ENCODE data around the gene CNGB1. TPM values are rescaled to one million over a fixed set of nuclear protein-coding genes. Genes with fewer than 3 reads are reported as not detected.

CNGB1 gene
- total RNA-seq, 4 donors from 2014 or later = 1.1 to 2.8 TPM; not detected in 2

DNA sequence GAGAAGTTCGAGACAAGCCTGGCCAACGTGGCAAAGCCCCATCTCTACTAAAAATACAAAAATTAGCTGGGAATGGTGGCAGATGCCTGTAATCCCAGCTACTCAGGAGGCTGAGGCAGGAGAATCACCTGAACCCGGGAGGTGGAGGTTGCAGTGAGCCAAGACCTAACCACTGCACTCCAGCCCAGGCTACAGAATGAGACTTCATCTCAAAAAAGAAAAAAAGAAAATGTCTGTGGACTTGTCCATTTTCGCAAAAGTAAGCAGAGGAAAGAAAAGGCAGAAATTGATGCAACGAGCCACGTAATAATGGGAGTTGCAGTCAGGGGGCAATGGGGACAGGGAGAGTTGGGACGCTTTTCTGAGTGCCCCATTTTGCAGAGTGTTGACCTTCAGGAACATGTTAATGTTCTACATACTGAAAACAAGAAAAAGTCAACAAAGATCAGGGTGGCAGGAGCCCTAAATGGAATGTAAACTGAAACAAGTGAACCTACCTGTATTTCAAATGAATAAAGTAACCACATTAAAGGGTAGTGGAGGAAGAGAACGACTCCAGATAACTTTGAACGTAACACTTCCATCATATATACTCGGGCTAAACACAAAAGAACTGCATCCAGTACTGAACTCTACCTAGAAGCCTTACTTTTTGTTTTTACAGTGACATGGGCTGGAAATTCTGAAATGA is 76.4 kb downstream of the CNGB1 start:
- Histone ChIP-seq H3K27me3 (peaks cover 0 to 4% of the 10 kb centered on the region in 2 donors), H3K27ac (peak overlapping the region in 1 of 4 donors; percentile 25), H3K9me3 (no peaks in the 10 kb centered on the region), H3K4me3 (no peak overlapping the region), H3K36me3 (no peaks in the 10 kb centered on the region), H3K4me1 (peaks cover 0 to 9% (median 0%) of the 10 kb centered on the region in 4 donors)
- DNase-seq = no peak
- TF ChIP-seq POLR2A (IDR thresholded peaks at IDR 0.05) = no peak
- TF ChIP-seq, protein P1, sequence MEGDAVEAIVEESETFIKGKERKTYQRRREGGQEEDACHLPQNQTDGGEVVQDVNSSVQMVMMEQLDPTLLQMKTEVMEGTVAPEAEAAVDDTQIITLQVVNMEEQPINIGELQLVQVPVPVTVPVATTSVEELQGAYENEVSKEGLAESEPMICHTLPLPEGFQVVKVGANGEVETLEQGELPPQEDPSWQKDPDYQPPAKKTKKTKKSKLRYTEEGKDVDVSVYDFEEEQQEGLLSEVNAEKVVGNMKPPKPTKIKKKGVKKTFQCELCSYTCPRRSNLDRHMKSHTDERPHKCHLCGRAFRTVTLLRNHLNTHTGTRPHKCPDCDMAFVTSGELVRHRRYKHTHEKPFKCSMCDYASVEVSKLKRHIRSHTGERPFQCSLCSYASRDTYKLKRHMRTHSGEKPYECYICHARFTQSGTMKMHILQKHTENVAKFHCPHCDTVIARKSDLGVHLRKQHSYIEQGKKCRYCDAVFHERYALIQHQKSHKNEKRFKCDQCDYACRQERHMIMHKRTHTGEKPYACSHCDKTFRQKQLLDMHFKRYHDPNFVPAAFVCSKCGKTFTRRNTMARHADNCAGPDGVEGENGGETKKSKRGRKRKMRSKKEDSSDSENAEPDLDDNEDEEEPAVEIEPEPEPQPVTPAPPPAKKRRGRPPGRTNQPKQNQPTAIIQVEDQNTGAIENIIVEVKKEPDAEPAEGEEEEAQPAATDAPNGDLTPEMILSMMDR (IDR thresholded peaks at IDR 0.05) = no peak

DNA sequence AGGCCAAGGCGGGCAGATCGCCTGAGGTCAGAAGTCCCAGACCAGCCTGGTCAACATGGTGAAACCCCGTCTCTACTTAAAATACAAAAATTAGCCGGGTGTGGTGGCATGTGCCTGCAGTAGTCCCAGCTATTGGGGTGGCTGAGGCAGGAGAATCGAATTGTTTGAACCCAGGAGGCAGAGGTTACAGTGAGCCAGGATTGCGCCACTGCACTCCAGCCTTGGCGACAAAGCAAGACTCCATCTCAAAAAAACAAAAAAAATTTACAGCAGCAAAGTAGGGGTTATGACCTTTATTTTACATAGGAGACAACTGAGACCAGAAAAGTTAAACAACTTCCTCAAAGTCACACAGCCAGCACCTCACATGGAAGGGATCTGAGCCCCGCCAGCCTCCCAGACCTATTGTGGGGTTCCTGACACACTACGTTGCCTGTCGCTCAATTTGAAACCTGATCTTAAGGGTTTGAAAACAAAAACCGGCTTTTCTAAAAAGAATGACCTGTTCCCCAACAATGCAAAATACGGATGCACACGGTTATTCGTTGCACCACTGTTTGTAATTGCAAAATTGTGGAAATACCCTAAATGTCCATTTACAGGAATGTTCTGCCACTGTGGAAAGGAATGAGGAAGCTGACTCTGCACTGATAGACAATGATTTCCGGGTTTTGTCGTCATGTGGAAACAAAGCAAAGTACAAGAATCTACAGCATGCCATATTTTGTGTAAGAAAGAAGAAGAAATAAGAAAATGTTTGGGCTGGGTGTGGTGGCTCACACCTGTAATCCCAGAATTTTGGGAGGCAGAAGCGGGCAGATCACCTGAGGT is 77.2 kb downstream of the CNGB1 start:
- Histone ChIP-seq H3K4me3 (no peak overlapping the region), H3K4me1 (peaks cover 0 to 9% (median 0%) of the 10 kb centered on the region in 4 donors), H3K27ac (peak overlapping the region in 2 of 4 donors; percentile 25 to 34), H3K36me3 (no peaks in the 10 kb centered on the region), H3K27me3 (peaks cover 0 to 4% of the 10 kb centered on the region in 2 donors), H3K9me3 (no peaks in the 10 kb centered on the region)
- TF ChIP-seq POLR2A (IDR thresholded peaks at IDR 0.05) = no peak
- TF ChIP-seq, protein P1 (IDR thresholded peaks at IDR 0.05) = no peak
- DNase-seq = no peak

DNA sequence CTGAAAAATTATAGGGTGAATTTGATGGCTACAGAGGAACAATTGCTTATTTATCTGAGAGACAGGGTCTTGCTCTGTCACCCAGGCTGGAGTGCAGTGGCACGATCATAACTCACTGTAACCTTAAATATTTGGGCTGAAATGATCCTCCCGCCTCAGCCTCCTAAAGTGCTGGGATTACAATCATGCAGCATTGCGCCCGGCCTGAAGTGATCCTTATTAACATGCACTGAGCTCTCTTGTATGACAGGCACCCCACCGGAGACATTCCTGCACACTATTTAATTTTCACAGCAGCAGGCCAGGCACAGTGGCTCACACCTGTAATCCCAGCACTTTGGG is 77.7 kb downstream of the CNGB1 start:
- H3K4me3 ChIP-seq = no peak overlapping the region
- no peaks in the 10 kb centered on the region for H3K9me3 ChIP-seq
- H3K4me1 ChIP-seq = peaks cover 0 to 9% (median 0%) of the 10 kb centered on the region in 4 donors
- DNase-seq = no peak
- H3K27ac ChIP-seq = peak overlapping the region in 2 of 4 donors; percentile 0 to 34
- no peaks in the 10 kb centered on the region for H3K36me3 ChIP-seq
- peaks cover 0 to 4% of the 10 kb centered on the region in 2 donors for H3K27me3 ChIP-seq
- TF ChIP-seq, protein P1 (IDR thresholded peaks at IDR 0.05) = no peak
- TF ChIP-seq POLR2A (IDR thresholded peaks at IDR 0.05) = no peak

DNA sequence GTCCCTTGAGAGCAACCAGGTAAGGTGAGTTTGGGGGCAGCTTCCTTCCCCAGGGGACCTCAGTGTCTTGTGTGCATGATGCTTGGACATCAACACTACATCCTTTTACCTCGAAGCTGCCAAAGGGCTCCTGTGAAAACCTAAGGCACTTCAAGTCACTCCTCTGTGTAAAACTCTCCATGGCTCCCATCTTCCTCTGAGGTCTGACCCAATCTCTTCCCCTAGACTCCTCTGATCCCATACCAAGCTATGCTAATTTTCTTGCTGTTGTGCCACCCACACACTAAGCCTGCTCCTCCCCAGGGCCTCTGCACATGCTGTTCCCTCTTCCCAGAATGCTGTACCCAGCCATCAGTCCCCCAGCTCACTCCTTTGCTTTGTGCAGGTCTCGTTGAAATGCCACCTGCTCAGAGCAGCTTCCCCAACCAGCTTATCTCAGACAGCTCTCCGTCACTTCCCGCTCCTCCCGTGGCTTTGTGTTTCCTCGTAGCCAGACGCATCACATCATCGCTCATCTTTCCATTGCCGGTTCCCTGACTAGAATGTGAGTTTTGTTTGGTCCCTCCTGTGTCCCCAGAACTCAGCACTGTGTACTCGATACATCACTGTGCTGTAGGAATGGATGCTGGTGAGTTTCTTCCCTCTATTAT is 78.4 kb downstream of the CNGB1 start:
- Histone ChIP-seq H3K36me3 (no peaks in the 10 kb centered on the region), H3K27me3 (peaks cover 0 to 4% of the 10 kb centered on the region in 2 donors), H3K27ac (peak overlapping the region in 1 of 4 donors; percentile 25), H3K4me3 (no peak overlapping the region), H3K9me3 (no peaks in the 10 kb centered on the region), H3K4me1 (peaks cover 0 to 9% (median 0%) of the 10 kb centered on the region in 4 donors)
- DNase-seq = no peak
- TF ChIP-seq POLR2A (IDR thresholded peaks at IDR 0.05) = no peak
- TF ChIP-seq, protein P1 (IDR thresholded peaks at IDR 0.05) = no peak

DNA sequence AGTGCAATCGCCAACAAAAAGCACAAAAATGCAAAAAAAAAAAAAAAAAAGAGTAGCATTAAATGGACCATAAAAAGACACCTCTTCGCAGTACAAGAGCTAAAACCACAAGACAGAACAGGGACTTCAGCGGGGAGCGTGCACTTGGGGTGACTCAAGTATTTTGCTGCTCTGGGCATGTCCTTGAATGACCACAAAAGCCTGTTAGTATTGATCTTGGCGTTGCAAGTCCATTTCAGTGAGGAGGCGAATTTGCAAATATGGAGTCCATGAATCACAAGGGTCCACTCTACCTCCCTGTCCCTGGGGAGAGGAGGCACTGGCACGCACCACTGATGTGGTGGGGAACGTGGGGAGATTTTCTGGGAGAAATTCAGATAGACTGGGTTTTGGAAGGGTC is 78.9 kb downstream of the CNGB1 start:
- DNase-seq = no peak
- Histone ChIP-seq H3K9me3 (no peaks in the 10 kb centered on the region), H3K36me3 (no peaks in the 10 kb centered on the region), H3K4me3 (no peak overlapping the region), H3K27me3 (peaks cover 0 to 4% of the 10 kb centered on the region in 2 donors), H3K27ac (peak overlapping the region in 1 of 4 donors; percentile 25), H3K4me1 (peaks cover 0 to 9% (median 0%) of the 10 kb centered on the region in 4 donors)
- no peak for TF ChIP-seq POLR2A (IDR thresholded peaks at IDR 0.05)
- TF ChIP-seq, protein P1 (IDR thresholded peaks at IDR 0.05) = no peak

All from Peyer's patch (tissue), 4 donors.